Measurements from ENCODE around the gene CFAP221.

- TF ChIP-seq POLR2A (IDR thresholded peaks at IDR 0.05; ENCODE audit: low read depth, low read length) (no peak), SPI1 (IDR thresholded peaks at IDR 0.05; ENCODE audit: low read depth, low read length) (no peak), TAF1 (IDR thresholded peaks at IDR 0.05; ENCODE audit: low read depth, low read length) (no peak)
These were observed at the start of gene CFAP221 for GRCh38 chr2:119544075-119544938.
